Fibroblast of mammary gland (primary cell): Measurements from ENCODE around the gene EFNA5.

Experiments used
- DNase-seq: peaks from one replicate; pipeline ENCODE4 v3.0.0-alpha.2; 2010; ENCODE audit warnings: low read depth
- H3K4me3 ChIP-seq: 2 replicates; pipeline ENCODE4 v1.5.1; 2011; ENCODE audit warnings: low read depth, mild to moderate bottlenecking, low read length, moderate library complexity; ENCODE audit not compliant: control insufficient read depth
- CTCF ChIP-seq: conservative IDR thresholded peaks from 2 replicates; pipeline ENCODE4 v1.5.1; 2011; ENCODE audit warnings: low read depth, low read length, inconsistent platforms; ENCODE audit not compliant: control insufficient read depth, insufficient read depth

The EFNA5 gene

DNA sequence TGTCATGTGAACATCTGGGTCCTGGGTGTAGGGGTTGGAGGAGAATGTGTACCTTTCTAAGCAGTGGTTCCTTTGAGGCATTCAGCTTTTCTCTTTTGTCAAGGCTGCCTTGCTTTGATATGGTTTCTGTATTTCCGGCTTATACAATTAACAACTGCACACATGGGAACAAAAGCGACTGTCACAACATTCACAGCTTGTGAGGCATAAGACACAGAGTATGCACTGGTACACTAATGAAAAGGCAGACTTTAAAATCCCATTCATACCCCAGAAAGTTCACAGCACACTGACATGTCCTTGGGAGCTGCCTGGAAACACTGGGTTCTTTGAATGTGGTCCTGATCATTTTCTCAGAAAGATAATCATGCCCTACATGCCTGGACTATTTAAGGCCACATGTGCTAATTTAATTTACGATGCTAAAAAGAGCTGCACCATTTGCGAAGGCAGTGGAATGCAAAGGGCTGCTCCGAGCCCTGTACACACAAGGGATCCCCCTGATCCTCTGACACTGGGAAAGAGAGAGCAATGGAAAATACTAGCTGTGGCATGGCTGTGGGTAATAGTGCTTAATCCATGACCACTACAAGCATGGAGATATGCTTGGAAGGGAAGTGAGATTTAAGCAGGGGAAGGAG is 131.8 kb downstream of the EFNA5 start:
- no peak overlapping the region for H3K4me3 ChIP-seq
- DNase-seq, result no peak
- TF ChIP-seq CTCF, result no peak

GRCh38 chr5:107538331-107538730 is 132.4 kb downstream of the EFNA5 start:
- TF ChIP-seq CTCF, result no peak
- peak; percentile 31 for DNase-seq

DNA sequence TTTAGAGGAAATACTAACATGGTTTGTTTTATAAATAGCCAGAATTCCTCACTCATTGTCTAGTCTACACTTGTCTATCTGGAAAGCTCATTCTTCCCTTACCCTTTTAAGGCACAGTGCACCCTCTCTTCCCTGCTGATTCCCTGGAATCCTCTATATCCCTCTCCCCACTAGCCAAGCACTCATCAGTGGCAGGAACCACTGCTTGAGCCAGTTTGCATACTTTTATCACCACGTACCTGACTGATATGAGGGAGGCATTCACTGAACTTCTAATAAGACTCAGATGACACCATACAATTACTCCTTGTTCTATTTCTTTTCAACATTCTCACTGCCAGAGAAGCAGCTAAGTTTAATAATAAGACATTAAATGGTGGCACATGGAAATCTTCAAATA is 134.9 kb downstream of the EFNA5 start:
- no peak for DNase-seq
- H3K4me3 ChIP-seq, result no peak overlapping the region
- no peak for TF ChIP-seq CTCF

More at GRCh38 chr5:107538331-107538730, 132.4 kb downstream of the EFNA5 start:
- H3K4me3 ChIP-seq, result no peak overlapping the region

DNA sequence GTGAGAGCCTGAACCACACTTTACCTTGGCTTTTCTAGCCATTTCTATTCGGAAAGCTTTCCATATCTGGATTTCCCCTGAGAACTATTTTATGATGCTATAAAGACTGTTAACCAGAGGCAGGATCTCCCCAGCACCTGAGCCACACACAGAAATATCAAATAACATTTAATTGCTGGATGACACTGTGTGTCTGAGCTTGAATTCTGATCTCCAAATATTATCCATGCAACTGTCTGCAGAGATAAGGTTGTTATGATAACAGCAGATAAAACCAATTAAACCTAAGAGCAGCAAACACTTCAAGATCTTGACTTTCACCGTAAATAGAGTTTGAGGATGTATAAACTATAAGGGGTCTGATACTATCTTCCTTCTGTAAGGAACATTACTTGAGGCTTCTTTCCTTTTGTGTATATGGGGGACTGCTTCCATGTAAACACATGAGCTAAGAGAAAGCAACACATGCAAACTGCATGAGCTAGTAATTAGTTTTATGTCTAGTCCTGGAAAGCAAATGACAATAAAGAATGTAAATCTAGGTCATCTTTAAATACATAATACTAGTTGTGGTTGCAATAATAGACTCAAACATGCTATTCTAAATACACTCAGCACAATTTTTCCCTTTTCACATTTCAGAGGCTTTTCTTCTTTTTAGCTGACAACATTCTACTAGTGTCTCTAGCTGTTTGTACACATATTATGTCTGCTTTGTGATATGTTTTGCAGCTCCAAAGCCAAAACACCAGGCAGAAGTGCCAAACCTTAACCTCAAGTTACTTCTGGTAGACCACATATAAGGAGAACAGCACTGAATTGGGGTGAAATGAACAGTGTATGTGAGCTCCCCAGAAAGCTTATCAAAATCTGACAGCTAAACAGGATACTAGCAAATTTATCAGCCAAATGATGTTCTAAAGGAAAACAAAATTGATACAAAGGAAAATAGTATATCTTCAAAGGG is 136.5 kb downstream of the EFNA5 start:
- no peak for TF ChIP-seq CTCF
- no peak for DNase-seq

DNA sequence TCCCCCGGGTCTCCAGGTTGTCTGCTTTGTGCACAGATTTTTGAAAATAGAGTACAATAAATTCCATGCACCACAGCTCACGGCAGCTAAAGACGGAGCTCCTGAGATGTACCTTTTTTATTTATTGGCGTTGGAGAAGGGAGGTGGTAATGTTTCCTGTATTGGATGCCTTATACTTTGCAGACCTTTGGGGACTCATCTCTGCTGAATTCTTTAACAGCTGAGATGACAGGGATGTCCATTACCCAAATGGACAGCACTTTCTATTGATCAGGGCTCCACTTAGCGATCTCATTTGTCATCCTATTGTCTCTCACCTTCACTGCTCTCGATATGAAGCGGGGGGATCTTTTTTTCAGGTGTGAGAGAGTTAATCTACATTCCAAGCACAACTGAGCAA is 137.8 kb downstream of the EFNA5 start:
- no peak for DNase-seq
- H3K4me3 ChIP-seq, result no peak overlapping the region
- TF ChIP-seq CTCF, result no peak

More for the DNA sequence above, 136.5 kb downstream of the EFNA5 start:
- H3K4me3 ChIP-seq, result no peak overlapping the region

DNA sequence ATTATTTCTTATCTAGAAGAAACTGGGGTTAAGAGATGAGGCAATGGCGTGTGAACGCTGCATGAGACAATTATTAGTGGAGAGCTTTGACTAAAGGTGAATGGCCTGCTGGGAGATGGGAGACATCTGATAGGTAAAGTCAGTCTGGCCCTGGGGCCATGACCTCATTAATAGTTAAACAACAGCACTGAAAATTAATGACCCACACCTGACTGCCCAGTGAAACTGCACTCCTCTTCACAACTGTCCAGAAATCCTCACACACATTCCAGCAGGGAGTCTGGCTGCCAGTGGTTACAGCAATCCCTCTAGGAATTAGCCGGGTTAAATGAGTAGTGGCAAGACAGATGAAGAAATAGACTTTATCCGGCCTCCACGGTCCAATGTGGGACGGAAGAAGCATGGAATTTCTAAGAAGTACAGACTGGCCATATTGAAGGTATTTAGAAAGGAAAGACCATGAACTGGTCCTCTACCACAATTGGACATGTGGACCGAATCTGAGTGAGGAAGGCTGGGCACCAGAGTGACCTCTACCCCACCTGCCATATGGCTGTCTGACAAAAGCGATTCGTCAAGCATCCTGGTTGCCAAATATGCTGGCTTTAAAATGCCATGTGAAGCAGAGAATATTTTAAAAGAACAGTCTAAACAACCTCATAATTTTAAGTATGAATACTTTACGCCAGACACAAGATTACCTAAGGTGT is 138.4 kb downstream of the EFNA5 start:
- no peak for DNase-seq
- no peak for TF ChIP-seq CTCF
- no peak overlapping the region for H3K4me3 ChIP-seq
